HEK293 (cell line): ENCODE results near the gene STUB1.

Experiments
- BCL11A ChIP-seq: fragments of 450-650 bp; formaldehyde crosslinking; IDR thresholded peaks from 2 replicates; pipeline ENCODE4 v1.5.1; 2016; ENCODE audit warnings: low read depth, missing biosample characterization, missing genetic modification characterization
- GLI2 ChIP-seq: fragments of 450-650 bp; formaldehyde crosslinking; IDR thresholded peaks from 2 replicates; pipeline ENCODE4; 2017; ENCODE audit warnings: missing biosample characterization, missing genetic modification characterization, low read depth, borderline replicate concordance
- KLF8 ChIP-seq: fragments of 450-650 bp; formaldehyde crosslinking; IDR thresholded peaks from 2 replicates; pipeline ENCODE4 v1.5.1; 2016; ENCODE audit warnings: missing biosample characterization, missing genetic modification characterization
- MYNN ChIP-seq: fragments of 450-650 bp; formaldehyde crosslinking; IDR thresholded peaks from 2 replicates; pipeline ENCODE4 v1.5.1; 2016; ENCODE audit warnings: missing biosample characterization, missing genetic modification characterization, borderline replicate concordance
- OSR2 ChIP-seq: fragments of 450-650 bp; formaldehyde crosslinking; IDR thresholded peaks from 2 replicates; pipeline ENCODE4 v1.5.1; 2016; ENCODE audit warnings: missing biosample characterization, missing genetic modification characterization
- PRDM6 ChIP-seq: fragments of 450-650 bp; formaldehyde crosslinking; IDR thresholded peaks from 2 replicates; pipeline ENCODE4 v1.5.1; 2017; ENCODE audit warnings: missing biosample characterization, missing genetic modification characterization
- REST ChIP-seq: fragments of 450-650 bp; formaldehyde crosslinking; IDR thresholded peaks from 2 replicates; pipeline ENCODE4 v1.5.1; 2016; ENCODE audit warnings: missing biosample characterization, missing genetic modification characterization
- SP3 ChIP-seq: fragments of 450-650 bp; formaldehyde crosslinking; IDR thresholded peaks from 2 replicates; pipeline ENCODE4 v1.5.1; 2016; ENCODE audit warnings: missing biosample characterization, missing genetic modification characterization
- ZBTB1 ChIP-seq: fragments of 450-650 bp; formaldehyde crosslinking; IDR thresholded peaks from 2 replicates; pipeline ENCODE4 v1.5.1; 2016; ENCODE audit warnings: missing biosample characterization, missing genetic modification characterization
- ZBTB48 ChIP-seq: fragments of 450-650 bp; formaldehyde crosslinking; IDR thresholded peaks from 2 replicates; pipeline ENCODE4 v1.5.1; 2016; ENCODE audit warnings: missing biosample characterization, missing genetic modification characterization
- ZEB2 ChIP-seq: fragments of 450-650 bp; formaldehyde crosslinking; IDR thresholded peaks from 2 replicates; pipeline ENCODE4 v1.5.1; 2016; ENCODE audit warnings: missing biosample characterization, missing genetic modification characterization
- ZIC2 ChIP-seq: fragments of 450-650 bp; formaldehyde crosslinking; IDR thresholded peaks from 2 replicates; pipeline ENCODE4 v1.5.1; 2016; ENCODE audit warnings: missing biosample characterization, missing genetic modification characterization
- ZNF10 ChIP-seq: fragments of 450-650 bp; formaldehyde crosslinking; IDR thresholded peaks from 2 replicates; pipeline ENCODE4 v1.5.1; 2017; ENCODE audit warnings: missing biosample characterization, missing genetic modification characterization
- ZNF112 ChIP-seq: fragments of 450-650 bp; formaldehyde crosslinking; IDR thresholded peaks from 2 replicates; pipeline ENCODE4 v1.5.0; 2017; ENCODE audit warnings: missing biosample characterization, missing genetic modification characterization
- ZNF121 ChIP-seq: fragments of 450-650 bp; formaldehyde crosslinking; IDR thresholded peaks from 2 replicates; pipeline ENCODE4 v1.5.1; 2016; ENCODE audit warnings: missing biosample characterization, missing genetic modification characterization
- ZNF18 ChIP-seq: fragments of 450-650 bp; formaldehyde crosslinking; IDR thresholded peaks from 2 replicates; pipeline ENCODE4 v1.5.1; 2016; ENCODE audit warnings: missing biosample characterization, missing genetic modification characterization
- ZNF19 ChIP-seq: fragments of 450-650 bp; formaldehyde crosslinking; IDR thresholded peaks from 2 replicates; pipeline ENCODE4; 2016; ENCODE audit warnings: missing biosample characterization, missing genetic modification characterization, low read depth
- ZNF2 ChIP-seq: fragments of 450-650 bp; formaldehyde crosslinking; IDR thresholded peaks from 2 replicates; pipeline ENCODE4 v1.5.1; 2016; ENCODE audit warnings: missing biosample characterization, missing genetic modification characterization
- ZNF202 ChIP-seq: fragments of 450-650 bp; formaldehyde crosslinking; IDR thresholded peaks from 2 replicates; pipeline ENCODE4 v1.5.1; 2016; ENCODE audit warnings: missing biosample characterization, missing genetic modification characterization, borderline replicate concordance
- ZNF239 ChIP-seq: fragments of 450-650 bp; formaldehyde crosslinking; IDR thresholded peaks from 2 replicates; pipeline ENCODE4 v1.5.1; 2016; ENCODE audit warnings: missing biosample characterization, missing genetic modification characterization
- ZNF248 ChIP-seq: fragments of 450-650 bp; formaldehyde crosslinking; IDR thresholded peaks from 2 replicates; pipeline ENCODE4 v1.5.1; 2017; ENCODE audit warnings: missing biosample characterization, missing genetic modification characterization
- ZNF292 ChIP-seq: fragments of 450-650 bp; formaldehyde crosslinking; IDR thresholded peaks from 2 replicates; pipeline ENCODE4 v1.5.1; 2016; ENCODE audit warnings: low read depth, missing biosample characterization, missing genetic modification characterization, borderline replicate concordance
- ZNF335 ChIP-seq: fragments of 450-650 bp; formaldehyde crosslinking; conservative IDR thresholded peaks from 2 replicates; pipeline ENCODE4 v1.5.1; 2016; ENCODE audit warnings: missing biosample characterization, missing genetic modification characterization
- ZNF366 ChIP-seq: fragments of 450-650 bp; formaldehyde crosslinking; conservative IDR thresholded peaks from 2 replicates; pipeline ENCODE4 v1.5.1; 2016; ENCODE audit warnings: missing biosample characterization, missing genetic modification characterization
- ZNF394 ChIP-seq: fragments of 450-650 bp; formaldehyde crosslinking; IDR thresholded peaks from 2 replicates; pipeline ENCODE4 v1.5.1; 2016; ENCODE audit warnings: missing biosample characterization, missing genetic modification characterization, mild to moderate bottlenecking, moderate library complexity, borderline replicate concordance
- ZNF510 ChIP-seq: fragments of 450-650 bp; formaldehyde crosslinking; IDR thresholded peaks from 2 replicates; pipeline ENCODE4 v1.5.1; 2018; ENCODE audit warnings: mild to moderate bottlenecking, missing genetic modification characterization, missing biosample characterization; ENCODE audit not compliant: insufficient replicate concordance
- ZNF549 ChIP-seq: fragments of 450-650 bp; IDR thresholded peaks from 2 replicates; pipeline ENCODE4 v1.5.1; 2018; ENCODE audit warnings: missing biosample characterization, missing genetic modification characterization, mild to moderate bottlenecking, inconsistent platforms, moderate library complexity
- ZNF623 ChIP-seq: fragments of 450-650 bp; formaldehyde crosslinking; IDR thresholded peaks from 2 replicates; pipeline ENCODE4 v1.5.1; 2016; ENCODE audit warnings: missing biosample characterization, missing genetic modification characterization
- ZNF624 ChIP-seq: fragments of 450-650 bp; formaldehyde crosslinking; IDR thresholded peaks from 2 replicates; pipeline ENCODE4 v1.5.1; 2017; ENCODE audit warnings: missing biosample characterization, missing genetic modification characterization
- ZNF626 ChIP-seq: fragments of 450-650 bp; sonication (Bioruptor Pico); formaldehyde crosslinking; IDR thresholded peaks from 2 replicates; pipeline ENCODE4 v1.5.1; 2018; ENCODE audit warnings: missing biosample characterization, missing genetic modification characterization, inconsistent platforms
- ZNF776 ChIP-seq: fragments of 450-650 bp; formaldehyde crosslinking; IDR thresholded peaks from 2 replicates; pipeline ENCODE4 v1.5.0; 2017; ENCODE audit warnings: missing biosample characterization, missing genetic modification characterization, borderline replicate concordance
- ZNF785 ChIP-seq: fragments of 450-650 bp; formaldehyde crosslinking; IDR thresholded peaks from 2 replicates; pipeline ENCODE4 v1.5.1; 2016; ENCODE audit warnings: missing biosample characterization, missing genetic modification characterization
- ZNF837 ChIP-seq: fragments of 450-650 bp; formaldehyde crosslinking; IDR thresholded peaks from 2 replicates; pipeline ENCODE4 v1.5.1; 2016; ENCODE audit warnings: missing biosample characterization, missing genetic modification characterization
- TF ChIP-seq, protein P1 (sequence below): fragments of 450-650 bp; formaldehyde crosslinking; IDR thresholded peaks from 2 replicates; pipeline ENCODE4 v1.5.1; 2017; ENCODE audit warnings: missing biosample characterization, missing genetic modification characterization

Gene STUB1

GRCh38 chr16:642189-643049, 37.8 kb upstream of the STUB1 start (continued):
- TF ChIP-seq, protein P1, sequence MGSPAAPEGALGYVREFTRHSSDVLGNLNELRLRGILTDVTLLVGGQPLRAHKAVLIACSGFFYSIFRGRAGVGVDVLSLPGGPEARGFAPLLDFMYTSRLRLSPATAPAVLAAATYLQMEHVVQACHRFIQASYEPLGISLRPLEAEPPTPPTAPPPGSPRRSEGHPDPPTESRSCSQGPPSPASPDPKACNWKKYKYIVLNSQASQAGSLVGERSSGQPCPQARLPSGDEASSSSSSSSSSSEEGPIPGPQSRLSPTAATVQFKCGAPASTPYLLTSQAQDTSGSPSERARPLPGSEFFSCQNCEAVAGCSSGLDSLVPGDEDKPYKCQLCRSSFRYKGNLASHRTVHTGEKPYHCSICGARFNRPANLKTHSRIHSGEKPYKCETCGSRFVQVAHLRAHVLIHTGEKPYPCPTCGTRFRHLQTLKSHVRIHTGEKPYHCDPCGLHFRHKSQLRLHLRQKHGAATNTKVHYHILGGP (tag by site-specific recombination): no peak
- TF ChIP-seq ZNF202 (tag by site-specific recombination) (no peak), ZNF112 (tag by site-specific recombination) (no peak), ZNF549 (tag by site-specific recombination) (no peak), ZNF623 (no peak), OSR2 (tag by site-specific recombination) (no peak), ZNF10 (tag by site-specific recombination) (no peak), ZNF837 (no peak), ZNF19 (tag by site-specific recombination) (no peak), GLI2 (tag by site-specific recombination) (no peak), ZNF776 (tag by site-specific recombination) (no peak), MYNN (tag by site-specific recombination) (no peak), BCL11A (tag by site-specific recombination) (no peak), PRDM6 (no peak), ZNF2 (tag by site-specific recombination) (no peak), ZEB2 (no peak; the same call in none of the 2 replicates), ZNF248 (no peak), KLF8 (tag by site-specific recombination) (peak; percentile 45; the same call in 1 of the 2 replicates), ZNF785 (no peak), ZNF239 (tag by site-specific recombination) (no peak), ZBTB48 (tag by site-specific recombination) (no peak), ZNF510 (no peak), ZIC2 (tag by site-specific recombination) (peak; percentile 69), ZNF335 (tag by site-specific recombination) (peak; percentile 76), REST (tag by site-specific recombination) (no peak), ZNF366 (tag by site-specific recombination) (0 out of 2 replicates have a peak, but pooled peaks have one; percentile 30), ZNF18 (tag by site-specific recombination) (no peak), ZNF626 (tag by site-specific recombination) (no peak), ZBTB1 (tag by site-specific recombination) (no peak), ZNF121 (tag by site-specific recombination) (no peak), ZNF292 (tag by site-specific recombination) (no peak), SP3 (tag by site-specific recombination) (peak; percentile 23; the same call in 1 of the 2 replicates), ZNF624 (no peak), ZNF394 (tag by site-specific recombination) (no peak)
